Thyroid gland (tissue), 4 donors: ENCODE measurements around the gene RASSF6.

Experiments
- POLR2A ChIP-seq, 2 donors: fragments of 450-650 bp; IDR thresholded peaks; one replicate each; pipeline ENCODE4 v1.6.1; 2017; ENCODE audit warnings: antibody characterized with exemption in 2 of 2, mild to moderate bottlenecking in 2 of 2, moderate library complexity in 1 of 2
- TF ChIP-seq, protein P1 (sequence below), 6 experiments: fragments of 200-600 bp in 3 of 6; fragments of 450-650 bp in 3 of 6; sonication (generic) in 3 of 6; IDR thresholded peaks; one replicate each; pipeline ENCODE4 v1.5.1; 2016 to 2019; ENCODE audit warnings: antibody characterized with exemption in 6 of 6, mild to moderate bottlenecking in 2 of 6, inconsistent platforms in 1 of 6, moderate library complexity in 1 of 6

DNA sequence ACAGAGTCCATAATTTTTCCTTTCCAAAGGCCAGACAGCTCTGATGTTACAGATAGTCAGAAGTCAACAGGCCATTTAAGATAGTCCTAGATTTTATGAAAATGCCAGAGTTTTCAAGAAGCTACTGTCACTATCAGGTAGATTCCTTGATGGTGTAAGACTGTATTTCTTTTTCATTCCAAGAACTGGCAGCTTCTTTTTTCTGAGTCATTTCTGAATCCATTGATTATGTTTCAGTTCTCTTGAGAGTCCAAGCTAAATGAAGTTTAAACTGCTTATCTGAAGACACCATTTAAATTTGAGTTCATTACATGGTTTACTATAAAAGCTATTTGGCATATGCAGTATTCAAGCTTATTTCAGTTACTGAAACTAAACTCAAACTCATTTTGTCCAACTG is 44.6 kb downstream of the RASSF6 start:
- TF ChIP-seq, protein P1, sequence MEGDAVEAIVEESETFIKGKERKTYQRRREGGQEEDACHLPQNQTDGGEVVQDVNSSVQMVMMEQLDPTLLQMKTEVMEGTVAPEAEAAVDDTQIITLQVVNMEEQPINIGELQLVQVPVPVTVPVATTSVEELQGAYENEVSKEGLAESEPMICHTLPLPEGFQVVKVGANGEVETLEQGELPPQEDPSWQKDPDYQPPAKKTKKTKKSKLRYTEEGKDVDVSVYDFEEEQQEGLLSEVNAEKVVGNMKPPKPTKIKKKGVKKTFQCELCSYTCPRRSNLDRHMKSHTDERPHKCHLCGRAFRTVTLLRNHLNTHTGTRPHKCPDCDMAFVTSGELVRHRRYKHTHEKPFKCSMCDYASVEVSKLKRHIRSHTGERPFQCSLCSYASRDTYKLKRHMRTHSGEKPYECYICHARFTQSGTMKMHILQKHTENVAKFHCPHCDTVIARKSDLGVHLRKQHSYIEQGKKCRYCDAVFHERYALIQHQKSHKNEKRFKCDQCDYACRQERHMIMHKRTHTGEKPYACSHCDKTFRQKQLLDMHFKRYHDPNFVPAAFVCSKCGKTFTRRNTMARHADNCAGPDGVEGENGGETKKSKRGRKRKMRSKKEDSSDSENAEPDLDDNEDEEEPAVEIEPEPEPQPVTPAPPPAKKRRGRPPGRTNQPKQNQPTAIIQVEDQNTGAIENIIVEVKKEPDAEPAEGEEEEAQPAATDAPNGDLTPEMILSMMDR (IDR thresholded peaks at IDR 0.05), result no peak
- no peak for TF ChIP-seq POLR2A (IDR thresholded peaks at IDR 0.05)
